Mesodermal cell (in vitro differentiated cells): ENCODE measurements around the gene PTH2.

Experiments
- H3K27ac ChIP-seq: 2 replicates; pipeline ENCODE4 v1.7.0; 2013; ENCODE audit warnings: mild to moderate bottlenecking, low read depth, low read length, moderate library complexity; ENCODE audit not compliant: severe bottlenecking
- H3K36me3 ChIP-seq: 2 replicates; pipeline ENCODE4 v1.7.1; 2013; ENCODE audit warnings: mild to moderate bottlenecking, low read length, moderate library complexity; ENCODE audit not compliant: control insufficient read depth, insufficient read depth
- H3K4me1 ChIP-seq: one replicate; pipeline ENCODE4 v1.7.1; 2013; ENCODE audit warnings: mild to moderate bottlenecking, low read length; ENCODE audit not compliant: insufficient read depth, control insufficient read depth, poor library complexity, severe bottlenecking
- H3K4me3 ChIP-seq: 2 replicates; pipeline ENCODE4 v1.7.0; 2013; ENCODE audit warnings: low read length, control low read depth, mild to moderate bottlenecking; ENCODE audit not compliant: insufficient read depth, poor library complexity, severe bottlenecking; ENCODE audit errors: extremely low read depth
- H3K9me3 ChIP-seq: 2 replicates; pipeline ENCODE4 v1.7.1; 2013; ENCODE audit warnings: mild to moderate bottlenecking, low read length, moderate library complexity; ENCODE audit not compliant: control insufficient read depth
- WGBS, 2 experiments: methylation state at CpG; one replicate each; pipeline ENCODE4 v1.1.5; 2013; ENCODE audit warnings: missing lambda C conversion rate in 2 of 2; ENCODE audit not compliant: insufficient coverage in 2 of 2; 5-methylcytosine and 5-hydroxymethylcytosine counted together

The PTH2 gene

GRCh38 chr19:49395581-49396407, 27.4 kb downstream of the PTH2 start:
- Histone ChIP-seq H3K27ac (no peak overlapping the region), H3K36me3 (no peaks in the 10 kb centered on the region), H3K4me1 (no peaks in the 10 kb centered on the region), H3K9me3 (no peaks in the 10 kb centered on the region), H3K4me3 (no peak overlapping the region)
- 80% methylated on average over 8 to 14 of the region's 15 CpGs for WGBS, 2 experiments

GRCh38 chr19:49393881-49394280, 29.4 kb downstream of the PTH2 start:
- H3K4me1 ChIP-seq = no peaks in the 10 kb centered on the region
- no peaks in the 10 kb centered on the region for H3K9me3 ChIP-seq
- no peaks in the 10 kb centered on the region for H3K36me3 ChIP-seq
- H3K4me3 ChIP-seq = no peak overlapping the region
- 80 to 88% methylated on average over 3 of the region's 5 CpGs for WGBS, 2 experiments
- H3K27ac ChIP-seq = no peak overlapping the region

DNA sequence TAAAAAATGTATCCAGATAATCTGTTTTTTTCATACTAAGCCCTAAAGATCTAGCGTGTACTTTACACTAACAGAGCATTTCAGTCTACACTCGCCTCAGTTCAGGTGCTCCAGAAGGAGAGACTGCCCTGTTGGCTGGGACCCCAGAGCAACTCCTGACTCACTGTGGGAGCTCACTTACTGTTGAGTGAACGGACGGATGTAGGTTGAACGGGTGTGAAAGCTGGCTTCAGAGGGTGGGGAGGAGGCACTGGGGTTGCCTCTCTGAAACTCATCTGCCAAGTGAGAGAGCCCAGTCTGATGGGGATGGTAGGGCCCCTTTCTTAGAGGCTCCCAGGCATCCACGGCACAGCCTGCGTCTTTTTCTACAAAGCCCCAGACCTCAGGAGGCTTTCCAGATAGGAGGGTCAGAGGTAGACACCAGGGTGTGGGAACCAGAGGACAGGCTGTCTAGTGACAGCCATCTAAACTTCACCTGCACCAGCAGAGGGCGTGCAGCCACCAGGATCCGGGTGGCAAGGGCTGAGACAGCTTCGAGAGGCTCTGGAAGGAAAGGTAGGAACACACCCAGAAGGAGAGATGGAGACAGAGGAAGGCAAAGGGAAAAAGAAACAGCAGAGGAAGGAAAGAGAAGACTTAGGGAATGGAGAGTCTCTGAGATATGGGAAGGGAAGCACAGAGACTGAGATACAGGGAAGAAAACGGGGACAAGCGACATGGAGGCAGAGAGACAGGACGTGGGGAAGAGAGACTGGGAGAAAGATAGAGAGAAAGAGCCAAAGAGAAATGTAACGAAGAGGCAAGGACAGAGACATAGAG, 31.5 kb downstream of the PTH2 start:
- Histone ChIP-seq H3K4me1 (no peaks in the 10 kb centered on the region), H3K27ac (no peak overlapping the region), H3K4me3 (no peak overlapping the region), H3K36me3 (no peaks in the 10 kb centered on the region), H3K9me3 (no peaks in the 10 kb centered on the region)
- WGBS, 2 experiments = 46 to 52% methylated on average over 11 to 12 of the region's 14 CpGs

GRCh38 chr19:49390929-49391359, 32.3 kb downstream of the PTH2 start:
- no peak overlapping the region for H3K27ac ChIP-seq
- no peaks in the 10 kb centered on the region for H3K4me1 ChIP-seq
- 71 to 91% methylated on average over 6 of the region's 9 CpGs for WGBS, 2 experiments
- no peaks in the 10 kb centered on the region for H3K9me3 ChIP-seq
- H3K36me3 ChIP-seq = no peaks in the 10 kb centered on the region
- H3K4me3 ChIP-seq = no peak overlapping the region

GRCh38 chr19:49390131-49390928, 32.9 kb downstream of the PTH2 start:
- Histone ChIP-seq H3K27ac (no peak overlapping the region), H3K36me3 (no peaks in the 10 kb centered on the region), H3K4me3 (no peak overlapping the region), H3K9me3 (no peaks in the 10 kb centered on the region), H3K4me1 (no peaks in the 10 kb centered on the region)
- WGBS, 2 experiments = 78 to 81% methylated on average over 13 to 23 of the region's 26 CpGs

GRCh38 chr19:49389406-49389805, 33.8 kb downstream of the PTH2 start:
- 89 to 93% methylated on average over 15 to 20 of the region's 20 CpGs for WGBS, 2 experiments
- Histone ChIP-seq H3K36me3 (no peaks in the 10 kb centered on the region), H3K4me1 (no peaks in the 10 kb centered on the region), H3K4me3 (no peak overlapping the region), H3K27ac (no peak overlapping the region), H3K9me3 (no peaks in the 10 kb centered on the region)

DNA sequence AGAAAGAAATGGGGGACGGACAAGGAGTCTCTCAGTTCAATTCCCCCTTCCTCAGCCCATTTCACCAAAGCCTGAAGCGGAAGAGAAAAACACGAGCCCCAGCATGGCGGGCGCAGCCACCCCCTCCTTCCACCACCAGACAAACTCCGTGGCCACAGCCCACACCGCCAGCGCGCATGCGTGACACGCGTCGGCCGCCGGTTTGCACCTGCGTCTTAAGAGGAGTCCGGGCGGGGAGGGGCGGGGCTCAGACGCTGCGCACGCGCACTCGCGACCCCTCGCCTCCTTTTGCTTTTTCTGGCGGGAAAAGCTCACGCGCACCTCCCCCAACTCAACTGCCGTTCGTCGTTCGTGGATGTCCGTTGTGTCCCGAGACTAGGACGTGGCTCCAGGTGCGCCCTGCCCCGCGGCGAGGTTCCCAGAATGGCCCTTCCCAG, 35.3 kb downstream of the PTH2 start, which contains the start of gene KASH5:
TSS of gene KASH5 (plus strand) at position 314 of the 437 bp plus-strand sequence. CDS start 2,635 bp downstream, outside the sequence.
- no peaks in the 10 kb centered on the region for H3K9me3 ChIP-seq
- H3K27ac ChIP-seq = no peak within 1 kb of the TSS
- H3K4me1 ChIP-seq = no peaks in the 10 kb centered on the region
- WGBS, 2 experiments = 94 to 97% methylated on average over 21 to 24 of the region's 40 CpGs
- H3K36me3 ChIP-seq = no peaks in the 10 kb centered on the region
- H3K4me3 ChIP-seq = no peak within 1 kb of the TSS

DNA sequence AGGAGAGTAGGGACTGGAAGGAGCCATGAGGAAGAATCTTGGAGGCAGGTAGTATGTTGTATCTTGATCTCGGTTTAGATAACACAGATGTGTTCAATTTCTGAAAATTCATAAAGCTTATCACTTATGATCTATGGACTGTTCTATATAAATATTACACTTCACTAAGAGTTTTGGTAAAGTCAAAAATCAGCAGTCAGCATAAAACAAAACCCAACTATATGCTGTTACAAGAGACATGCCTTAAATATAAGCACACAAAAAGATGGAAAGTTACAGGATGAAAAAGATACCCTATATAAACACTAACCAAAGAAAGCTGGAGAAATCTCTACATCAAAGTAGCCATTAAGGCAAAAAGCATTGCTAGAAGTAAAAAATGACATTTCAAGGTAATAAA, 39.6 kb downstream of the PTH2 start:
- H3K4me3 ChIP-seq = no peak overlapping the region
- no CpG with 5 or more reads among the region's 1 CpG for WGBS, 2 experiments
- H3K36me3 ChIP-seq = no peaks in the 10 kb centered on the region
- peaks cover 8% of the 10 kb centered on the region for H3K9me3 ChIP-seq
- no peak overlapping the region for H3K27ac ChIP-seq
- no peaks in the 10 kb centered on the region for H3K4me1 ChIP-seq

DNA sequence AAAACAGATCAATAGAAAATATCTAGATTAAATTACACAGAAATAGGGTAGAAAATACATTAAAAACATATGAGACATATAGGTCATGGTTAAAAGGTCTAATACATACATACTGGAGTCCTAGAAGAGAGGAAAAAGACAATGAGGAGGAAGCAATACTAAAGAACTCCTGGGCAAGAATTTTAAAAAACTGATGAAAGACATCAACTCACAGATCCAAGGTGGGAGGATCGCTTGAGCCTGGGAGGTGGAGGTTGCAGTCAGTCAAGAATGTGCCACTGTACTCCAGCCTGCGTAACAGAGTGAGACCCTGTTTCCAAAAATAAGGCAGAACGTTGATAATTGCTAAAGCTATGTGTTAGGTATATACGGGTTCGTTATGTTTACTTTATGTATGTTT, 40.6 kb downstream of the PTH2 start:
- Histone ChIP-seq H3K4me1 (no peaks in the 10 kb centered on the region), H3K4me3 (no peak overlapping the region), H3K36me3 (no peaks in the 10 kb centered on the region), H3K9me3 (peaks cover 8% of the 10 kb centered on the region), H3K27ac (no peak overlapping the region)
- 91 to 100% methylated on average over 2 to 3 of the region's 5 CpGs for WGBS, 2 experiments

DNA sequence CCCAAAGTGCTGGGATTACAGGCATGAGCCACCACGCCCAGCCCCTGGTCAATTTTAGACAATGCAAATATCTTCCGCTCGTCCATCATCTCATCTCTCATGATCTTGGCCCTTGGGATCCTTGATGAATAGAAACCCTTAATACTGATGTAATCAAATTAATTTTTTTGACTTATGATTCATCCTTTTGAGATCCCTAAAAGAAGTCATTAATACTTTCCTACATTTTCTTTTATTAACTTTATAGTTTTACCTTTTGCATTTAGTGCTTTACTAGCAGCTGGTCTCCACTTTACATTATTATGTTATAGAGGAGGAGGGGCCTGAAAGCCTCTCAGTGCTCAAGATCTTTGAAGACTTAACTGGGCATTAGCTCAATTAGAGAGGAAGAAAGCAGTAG, 42.9 kb downstream of the PTH2 start:
- Histone ChIP-seq H3K4me3 (no peak overlapping the region), H3K36me3 (no peaks in the 10 kb centered on the region), H3K9me3 (peaks cover 8% of the 10 kb centered on the region), H3K27ac (no peak overlapping the region), H3K4me1 (no peaks in the 10 kb centered on the region)
- 89 to 100% methylated on average over 1 of the region's 3 CpGs for WGBS, 2 experiments
